Ovary (tissue), 3 donors: ENCODE results near the gene RSPH9.

Experiments
- EP300 ChIP-seq: sonication (generic); formaldehyde crosslinking; IDR thresholded peaks from one replicate; pipeline ENCODE4 v1.6.1; 2017; ENCODE audit warnings: antibody characterized with exemption
- POLR2A ChIP-seq: fragments of 450-650 bp; IDR thresholded peaks from one replicate; pipeline ENCODE4 v1.6.1; 2017; ENCODE audit warnings: antibody characterized with exemption, mild to moderate bottlenecking, moderate library complexity
- TF ChIP-seq, protein P1 (sequence below), 3 donors: fragments of 450-650 bp in 2 of 3; fragments of 200-600 bp in 1 of 3; IDR thresholded peaks; one replicate each; pipeline versions ENCODE4 v1.5.1 to v1.8.0; 2016 to 2022; ENCODE audit warnings: antibody characterized with exemption in 3 of 3, mild to moderate bottlenecking in 1 of 3
- donor health status: DM: no; HTN: no; CAD: no.

DNA sequence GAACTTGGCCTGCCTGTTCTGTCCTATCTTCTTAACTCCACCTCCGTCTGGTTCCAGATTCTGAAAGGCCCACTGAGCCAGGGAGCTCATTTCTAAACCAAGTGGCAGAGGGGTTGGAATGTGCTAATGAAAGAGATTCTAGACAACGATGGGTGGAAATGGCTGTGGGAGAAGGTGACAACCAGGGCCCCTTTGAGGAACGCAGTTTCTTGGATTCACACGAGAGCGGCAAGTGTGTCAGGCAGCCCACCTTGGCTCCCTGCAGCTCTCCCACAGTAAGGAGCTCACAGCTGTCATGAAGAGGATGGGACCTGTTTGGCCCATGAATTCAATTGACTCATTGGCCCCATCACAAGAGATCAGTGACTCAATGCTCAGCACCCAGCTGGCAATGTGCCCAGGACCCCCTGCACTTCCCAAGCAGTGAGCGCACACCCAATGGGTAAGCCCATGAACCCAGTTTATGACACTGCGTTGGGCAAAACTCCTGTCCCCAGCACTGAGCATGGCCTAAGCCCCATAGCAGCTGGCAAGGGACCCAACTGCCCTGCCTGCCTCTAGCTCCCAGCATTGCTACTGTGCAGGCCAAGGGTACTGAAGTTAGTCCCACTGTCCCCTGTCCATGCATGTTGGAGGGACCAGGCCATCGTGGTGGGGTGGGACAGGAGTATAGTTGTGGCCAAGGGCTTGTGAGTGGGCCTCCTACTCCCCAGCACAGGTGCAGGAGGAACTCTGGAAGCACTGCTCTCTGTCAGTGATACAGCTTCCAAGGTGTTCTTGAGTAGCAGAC is 26.4 kb downstream of the RSPH9 start:
- TF ChIP-seq POLR2A (no peak), EP300 (no peak)
- TF ChIP-seq, protein P1, sequence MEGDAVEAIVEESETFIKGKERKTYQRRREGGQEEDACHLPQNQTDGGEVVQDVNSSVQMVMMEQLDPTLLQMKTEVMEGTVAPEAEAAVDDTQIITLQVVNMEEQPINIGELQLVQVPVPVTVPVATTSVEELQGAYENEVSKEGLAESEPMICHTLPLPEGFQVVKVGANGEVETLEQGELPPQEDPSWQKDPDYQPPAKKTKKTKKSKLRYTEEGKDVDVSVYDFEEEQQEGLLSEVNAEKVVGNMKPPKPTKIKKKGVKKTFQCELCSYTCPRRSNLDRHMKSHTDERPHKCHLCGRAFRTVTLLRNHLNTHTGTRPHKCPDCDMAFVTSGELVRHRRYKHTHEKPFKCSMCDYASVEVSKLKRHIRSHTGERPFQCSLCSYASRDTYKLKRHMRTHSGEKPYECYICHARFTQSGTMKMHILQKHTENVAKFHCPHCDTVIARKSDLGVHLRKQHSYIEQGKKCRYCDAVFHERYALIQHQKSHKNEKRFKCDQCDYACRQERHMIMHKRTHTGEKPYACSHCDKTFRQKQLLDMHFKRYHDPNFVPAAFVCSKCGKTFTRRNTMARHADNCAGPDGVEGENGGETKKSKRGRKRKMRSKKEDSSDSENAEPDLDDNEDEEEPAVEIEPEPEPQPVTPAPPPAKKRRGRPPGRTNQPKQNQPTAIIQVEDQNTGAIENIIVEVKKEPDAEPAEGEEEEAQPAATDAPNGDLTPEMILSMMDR (IDR thresholded peaks at IDR 0.05) = no peak
